ENCODE results near the gene TRPC4AP. TPM values are rescaled to one million over a fixed set of nuclear protein-coding genes. Genes with fewer than 3 reads are reported as not detected.

Gene TRPC4AP
- total RNA-seq, 1 donor from 2014 or later = 33.7 TPM

- no peak for ATAC-seq
These were observed 135.7 kb downstream of the TRPC4AP start for GRCh38 chr20:34956751-34957472.

GRCh38 chr20:34956041-34956458, 136.6 kb downstream of the TRPC4AP start:
- ATAC-seq (no peak), DNase-seq (no peak)
- intact Hi-C loops (cut with micrococcal nuclease) = loop anchor here (2.0 kb wide), 1 partner anchor 81 kb away; no protein-coding TSS in a partner anchor

More at GRCh38 chr20:34956751-34957472, 135.7 kb downstream of the TRPC4AP start:
- intact Hi-C loops (cut with micrococcal nuclease) = loop anchor here (2.0 kb wide), 1 partner anchor 82 kb away; no protein-coding TSS in a partner anchor
- no peak for DNase-seq

- intact Hi-C loops (cut with micrococcal nuclease) = loop anchor here (2.0 kb wide), 1 partner anchor 81 kb away; no protein-coding TSS in a partner anchor
- DNase-seq = peak; percentile 100
- ATAC-seq = peak; percentile 93
These were observed 137.2 kb downstream of the TRPC4AP start, which contains the start of the genes GSS and MYH7B for GRCh38 chr20:34955231-34956040. Gene GSS (minus strand): TSS chr20:34955806. CDS start chr20:34951852, 3,954 bp downstream. Gene MYH7B (plus strand): TSS chr20:34955868. CDS start chr20:34978006, 22,138 bp downstream.

- ATAC-seq (peak; percentile 5), DNase-seq (peak; percentile 41)
- intact Hi-C loops (cut with micrococcal nuclease) = no loop called here
These were observed 137.7 kb downstream of the TRPC4AP start for GRCh38 chr20:34954904-34955230.

- intact Hi-C loops (cut with micrococcal nuclease) = no loop called here
- no peak for DNase-seq
These were observed 138.6 kb downstream of the TRPC4AP start for GRCh38 chr20:34953960-34954359.

GRCh38 chr20:34952671-34953070, 139.9 kb downstream of the TRPC4AP start:
- ATAC-seq (no peak), DNase-seq (no peak)
- intact Hi-C loops (cut with micrococcal nuclease) = no loop called here

More at GRCh38 chr20:34953960-34954359, 138.6 kb downstream of the TRPC4AP start:
- ATAC-seq = no peak

Small RNA genes lying within 50 kb of the gene (microRNA-seq; reads per million reads assigned to microRNA genes)
- gene MIR499A (ENCODE audit: borderline number of aligned reads) (not detected), gene MIR499B (ENCODE audit: borderline number of aligned reads) (not detected)

Other genes starting within 250 kb of the TRPC4AP start
- 22.0 TPM for gene GGT7, start 220.0 kb downstream of the TRPC4AP start, total RNA-seq
- gene ACSS2, start 216.2 kb downstream of the TRPC4AP start, total RNA-seq = 156 TPM
- gene GSS, start 137.0 kb downstream of the TRPC4AP start, total RNA-seq = 18.6 TPM
- gene MYH7B, start 136.9 kb downstream of the TRPC4AP start, total RNA-seq = 297 TPM
- 9.7 TPM for gene EDEM2, start 54.5 kb upstream of the TRPC4AP start, total RNA-seq
- 9.5 TPM for gene PROCR, start 79.3 kb upstream of the TRPC4AP start, total RNA-seq
- gene MMP24, start 133.9 kb upstream of the TRPC4AP start, total RNA-seq = 0.45 TPM
- gene MMP24OS, start 185.3 kb upstream of the TRPC4AP start, total RNA-seq = 48.4 TPM
- 34.6 TPM for gene EIF6, start 192.0 kb upstream of the TRPC4AP start, total RNA-seq
- gene FAM83C, start 199.6 kb upstream of the TRPC4AP start, total RNA-seq = not detected

All from left ventricle myocardium superior (tissue), 1 donor.